Activated T-cell treated with anti-CD3 and anti-CD28 coated beads for 48 hours (primary cell): ENCODE data around the gene NR1H3.
A peak's percentile ranks its signal among the peaks of the same experiment; 100 is the strongest.

Source experiments
- DNase-seq: peaks from one replicate; pipeline ENCODE4 v3.0.0-alpha.2; 2020; ENCODE audit warnings: low read depth

The NR1H3 gene

DNA sequence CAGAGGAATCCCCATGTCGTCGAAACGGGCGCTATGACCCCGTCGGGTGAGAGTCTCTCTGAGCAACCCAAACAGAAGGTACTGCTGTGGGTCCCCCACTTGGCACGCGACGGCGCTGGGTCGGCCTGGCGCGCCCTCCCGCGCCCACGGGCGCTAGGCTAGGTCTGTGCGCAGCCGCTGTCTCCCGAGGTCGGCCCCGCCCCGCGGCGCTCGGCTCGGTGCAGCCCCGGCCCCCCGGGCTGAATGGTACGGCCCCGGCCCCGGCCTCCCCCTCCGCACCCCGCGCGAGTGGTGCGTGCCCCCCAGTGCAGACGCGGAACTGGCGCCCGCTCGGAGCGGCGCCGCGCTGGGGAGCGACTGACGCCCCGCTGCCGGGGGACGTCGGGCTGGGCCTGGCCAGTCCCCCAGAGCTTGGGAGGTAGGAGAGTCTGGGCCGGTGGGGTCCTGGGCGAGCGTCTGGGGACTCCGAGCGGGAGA, 12.1 kb downstream of the NR1H3 start, which contains the start of gene MADD:
Gene MADD (plus strand): TSS at position 305 of the 477 bp plus-strand sequence.
- peak; percentile 93 for DNase-seq

GRCh38 chr11:47270331-47271271, 12.8 kb downstream of the NR1H3 start:
- no peak for DNase-seq

DNA sequence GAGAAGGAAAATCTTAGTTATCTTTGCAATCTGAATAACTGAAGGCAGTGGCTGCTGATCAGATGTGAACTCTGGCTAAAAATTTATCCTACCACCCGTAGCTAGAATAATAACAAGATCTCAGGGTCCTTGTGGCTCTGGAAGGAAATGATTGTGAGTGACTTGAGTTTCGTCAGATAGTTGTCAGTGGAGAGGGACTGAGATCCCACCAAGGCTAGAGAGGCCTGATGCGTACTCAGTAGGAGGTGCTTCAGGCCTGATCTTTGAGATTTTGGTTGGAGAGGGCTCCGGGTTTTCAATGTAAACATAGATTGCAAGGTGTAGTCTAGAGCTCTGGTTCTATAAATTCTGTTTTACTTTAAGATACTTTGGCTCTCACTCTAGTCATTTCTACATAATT, 13.5 kb downstream of the NR1H3 start:
- DNase-seq: no peak

GRCh38 chr11:47271961-47272661, 14.3 kb downstream of the NR1H3 start:
- no peak for DNase-seq

- DNase-seq: no peak
Measured at GRCh38 chr11:47272706-47273105, 14.9 kb downstream of the NR1H3 start.

DNA sequence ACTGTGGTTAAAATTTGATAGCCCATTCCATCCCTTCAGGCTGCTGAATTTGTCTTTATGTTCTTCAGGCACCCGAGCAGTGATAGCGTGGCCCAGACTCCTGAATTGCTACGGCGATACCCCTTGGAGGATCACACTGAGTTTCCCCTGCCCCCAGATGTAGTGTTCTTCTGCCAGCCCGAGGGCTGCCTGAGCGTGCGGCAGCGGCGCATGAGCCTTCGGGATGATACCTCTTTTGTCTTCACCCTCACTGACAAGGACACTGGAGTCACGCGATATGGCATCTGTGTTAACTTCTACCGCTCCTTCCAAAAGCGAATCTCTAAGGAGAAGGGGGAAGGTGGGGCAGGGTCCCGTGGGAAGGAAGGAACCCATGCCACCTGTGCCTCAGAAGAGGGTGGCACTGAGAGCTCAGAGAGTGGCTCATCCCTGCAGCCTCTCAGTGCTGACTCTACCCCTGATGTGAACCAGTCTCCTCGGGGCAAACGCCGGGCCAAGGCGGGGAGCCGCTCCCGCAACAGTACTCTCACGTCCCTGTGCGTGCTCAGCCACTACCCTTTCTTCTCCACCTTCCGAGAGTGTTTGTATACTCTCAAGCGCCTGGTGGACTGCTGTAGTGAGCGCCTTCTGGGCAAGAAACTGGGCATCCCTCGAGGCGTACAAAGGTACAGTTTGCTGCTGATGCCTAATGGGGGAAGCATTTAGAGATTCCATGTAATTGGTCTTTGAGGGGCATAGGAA, 16.9 kb downstream of the NR1H3 start:
- DNase-seq: no peak

DNA sequence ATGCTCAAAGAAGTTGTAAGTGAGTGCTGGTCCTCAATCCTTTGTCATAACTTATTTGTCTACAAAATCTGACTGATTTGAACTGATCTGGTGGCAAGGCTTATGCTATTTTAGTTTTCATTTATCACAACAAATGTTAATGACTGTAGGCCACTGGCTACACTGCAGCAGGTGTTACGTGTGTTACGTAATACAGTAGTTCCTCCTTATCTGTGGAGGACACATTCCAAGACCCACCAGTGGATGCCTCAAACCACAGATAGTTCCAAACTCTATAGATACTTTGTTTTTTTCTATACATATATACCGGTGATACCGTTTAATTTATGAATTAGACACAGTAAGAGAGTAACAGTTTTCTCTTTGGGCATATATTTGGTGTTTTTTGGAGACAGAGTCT, 19.1 kb downstream of the NR1H3 start:
- DNase-seq: no peak

GRCh38 chr11:47278058-47278457, 20.3 kb downstream of the NR1H3 start:
- DNase-seq: no peak

DNA sequence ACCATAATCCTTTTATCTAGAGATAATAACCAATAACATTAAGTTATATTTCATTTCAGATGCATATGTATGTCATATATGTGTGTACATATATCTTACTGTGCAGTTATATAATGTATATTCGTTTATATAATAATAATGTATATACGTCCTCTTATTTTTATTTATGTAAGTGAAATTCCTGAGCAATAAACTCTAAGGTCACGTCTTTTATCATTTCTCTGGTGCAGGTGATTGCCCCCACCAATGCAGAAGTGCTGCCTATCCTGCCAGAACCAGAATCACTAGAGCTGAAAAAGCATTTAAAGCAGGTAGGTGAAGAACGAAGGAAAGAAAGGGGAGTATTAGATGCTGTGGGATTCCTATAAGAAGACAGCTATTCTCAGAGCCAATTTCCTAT, 21.0 kb downstream of the NR1H3 start:
- no peak for DNase-seq

DNA sequence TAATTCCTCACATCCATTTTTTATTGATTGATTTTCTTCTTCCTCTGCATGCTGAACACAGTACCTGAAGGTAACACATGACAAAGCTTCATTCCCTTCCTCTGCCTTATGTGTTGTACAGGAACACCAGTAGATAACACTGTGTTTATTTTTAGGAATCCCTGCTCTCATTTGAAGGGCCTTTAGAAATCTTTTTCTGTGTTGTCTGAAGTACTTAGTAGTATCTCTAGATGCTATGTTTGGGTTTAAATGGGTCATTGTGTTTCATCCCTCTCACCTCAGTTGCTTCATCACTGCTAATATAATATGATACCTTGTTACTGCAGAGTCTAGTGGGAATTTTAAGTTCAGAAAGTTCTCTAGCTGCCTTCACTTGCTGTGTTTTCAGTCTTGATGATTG, 22.3 kb downstream of the NR1H3 start:
- DNase-seq: no peak

DNA sequence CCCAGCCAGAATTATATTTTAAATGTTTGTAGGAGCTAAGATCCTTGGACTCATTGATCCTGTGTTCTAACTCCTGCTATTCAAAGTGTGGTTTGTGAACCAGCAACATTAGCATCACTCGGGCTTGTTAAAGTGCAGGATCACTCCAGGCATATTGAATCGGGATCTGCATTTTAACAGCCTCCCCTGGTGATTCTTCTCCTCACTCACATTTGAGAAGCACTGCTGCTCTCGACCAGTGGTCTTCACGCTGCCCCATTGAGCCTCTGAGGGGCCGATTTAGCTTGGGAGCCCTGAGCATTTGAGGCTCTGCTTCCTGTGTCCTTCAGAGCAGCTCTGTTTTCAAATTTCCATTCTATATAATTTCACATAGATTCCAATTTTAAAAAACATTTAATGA, 23.1 kb downstream of the NR1H3 start:
- DNase-seq: no peak

DNA sequence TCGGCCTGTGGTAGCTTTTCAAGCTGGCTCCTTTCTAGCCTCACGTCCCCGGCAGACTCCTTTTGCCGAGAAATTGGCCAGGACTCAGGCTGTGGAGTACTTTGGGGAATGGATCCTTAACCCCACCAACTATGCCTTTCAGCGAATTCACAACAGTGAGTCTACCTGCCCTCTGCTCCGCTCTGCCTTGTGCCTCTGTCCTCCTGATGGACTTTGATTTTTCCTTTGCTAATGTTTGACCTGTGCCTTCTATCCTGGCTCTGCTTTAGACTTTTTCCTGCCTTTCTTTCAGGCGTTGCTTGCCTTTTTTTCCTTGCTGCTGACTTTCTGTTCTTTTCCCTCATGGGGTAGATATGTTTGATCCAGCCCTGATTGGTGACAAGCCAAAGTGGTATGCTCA, 24.7 kb downstream of the NR1H3 start:
- DNase-seq: no peak

DNA sequence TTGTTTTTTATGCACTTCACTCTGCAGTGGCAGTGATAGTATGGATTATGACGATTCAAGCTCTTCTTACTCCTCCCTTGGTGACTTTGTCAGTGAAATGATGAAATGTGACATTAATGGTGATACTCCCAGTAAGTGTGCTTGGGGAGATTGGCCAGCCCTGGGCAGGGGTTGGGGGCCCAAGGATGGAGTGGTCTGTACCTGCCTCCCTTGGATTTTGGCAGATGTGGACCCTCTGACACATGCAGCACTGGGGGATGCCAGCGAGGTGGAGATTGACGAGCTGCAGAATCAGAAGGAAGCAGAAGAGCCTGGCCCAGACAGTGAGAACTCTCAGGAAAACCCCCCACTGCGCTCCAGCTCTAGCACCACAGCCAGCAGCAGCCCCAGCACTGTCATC, 26.4 kb downstream of the NR1H3 start:
- no peak for DNase-seq

DNA sequence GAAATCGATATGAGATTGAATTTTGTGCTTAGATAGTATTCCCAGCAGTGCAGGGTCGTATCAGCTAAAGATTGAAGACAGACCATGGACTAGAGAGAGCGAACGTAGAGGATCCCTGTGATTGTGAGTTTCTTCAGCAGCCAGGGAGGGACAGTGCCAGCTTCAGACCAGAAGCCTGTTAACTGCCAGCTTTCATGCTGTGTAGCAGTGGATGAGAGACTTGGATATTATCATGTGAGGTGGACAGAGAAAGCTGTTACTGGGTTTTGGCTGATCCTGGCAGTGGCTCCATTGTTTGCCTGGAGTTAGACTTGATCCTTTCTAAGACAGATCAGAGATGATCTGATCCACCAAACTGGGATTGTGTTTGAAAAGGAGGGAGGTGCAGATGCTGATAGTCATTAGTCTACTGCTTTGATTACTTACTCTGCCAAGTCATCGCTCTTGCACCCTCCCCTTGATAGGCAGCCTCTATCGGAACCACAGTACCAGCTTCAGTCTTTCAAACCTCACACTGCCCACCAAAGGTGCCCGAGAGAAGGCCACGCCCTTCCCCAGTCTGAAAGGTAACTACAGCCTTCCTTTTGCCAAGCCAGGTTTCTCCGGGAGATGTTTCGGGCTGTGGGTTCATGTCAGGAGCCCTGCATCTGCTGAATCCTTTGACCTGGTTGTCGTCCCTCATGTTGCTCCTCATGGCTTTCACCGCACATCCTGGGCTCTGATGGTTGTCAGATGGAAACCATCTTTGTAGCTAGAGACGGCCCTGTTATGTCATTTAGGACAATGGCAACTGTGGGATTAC, 28.4 kb downstream of the NR1H3 start:
- DNase-seq: no peak

DNA sequence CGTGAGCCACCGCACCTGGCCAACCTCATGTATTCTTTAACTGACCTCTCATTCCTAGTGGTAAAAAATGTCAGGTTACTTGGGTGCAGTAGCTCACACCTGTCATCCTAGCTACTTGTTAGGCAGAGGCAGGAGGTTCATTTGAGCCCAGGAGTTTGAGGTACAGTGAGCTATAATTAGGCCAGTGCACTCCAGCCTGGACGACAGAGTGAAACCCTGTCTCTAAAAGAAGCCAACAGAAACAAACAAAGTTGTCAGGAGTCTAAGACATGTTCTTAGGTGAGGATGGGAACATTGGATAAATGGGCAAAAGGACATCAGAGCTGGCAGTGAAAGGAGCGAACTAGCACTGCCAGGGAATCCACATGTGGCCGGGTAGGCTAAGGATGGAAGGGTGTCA, 30.3 kb downstream of the NR1H3 start:
- DNase-seq: no peak

- no peak for DNase-seq
Measured at GRCh38 chr11:47289856-47290255, 32.1 kb downstream of the NR1H3 start.

- no peak for DNase-seq
Measured at GRCh38 chr11:47295385-47295784, 37.6 kb downstream of the NR1H3 start.

DNA sequence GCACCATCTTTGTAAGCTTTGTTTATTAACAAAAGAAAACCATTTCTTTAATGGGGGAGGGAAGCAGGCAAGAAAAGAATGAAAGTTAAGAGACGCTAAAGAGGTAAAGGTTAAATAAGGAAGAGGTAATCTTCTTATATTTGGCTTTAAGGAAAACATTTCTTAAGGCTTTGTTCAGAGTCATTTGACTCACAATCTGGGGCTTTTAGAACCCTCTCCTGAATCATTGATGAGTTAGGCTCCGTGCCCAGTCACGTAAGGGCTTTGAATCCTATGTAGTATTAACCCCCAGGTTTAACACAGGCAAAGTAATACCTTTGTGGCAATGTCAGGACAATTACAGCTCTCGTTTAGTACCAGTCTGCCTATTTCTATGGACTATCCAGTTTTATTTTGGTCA, 38.2 kb downstream of the NR1H3 start:
- no peak for DNase-seq

DNA sequence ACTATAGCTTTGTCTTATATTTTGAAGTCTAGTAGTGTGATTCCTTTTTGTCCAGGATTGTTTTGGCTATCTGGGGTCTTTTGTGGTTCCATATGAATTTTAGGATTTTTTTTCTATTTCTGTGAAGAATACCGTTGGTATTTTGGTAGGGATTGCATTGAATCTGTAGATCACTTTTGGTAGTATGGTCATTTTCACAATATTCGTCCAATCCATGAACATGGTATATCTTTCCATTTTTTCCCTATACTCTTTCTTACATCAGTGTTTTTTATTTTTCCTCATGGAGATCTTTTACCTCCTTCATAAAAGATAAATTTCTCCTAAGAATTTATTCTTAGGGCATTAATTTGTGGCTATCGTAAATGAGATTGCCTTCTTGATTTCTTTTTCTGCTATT, 41.3 kb downstream of the NR1H3 start:
- DNase-seq: no peak

DNA sequence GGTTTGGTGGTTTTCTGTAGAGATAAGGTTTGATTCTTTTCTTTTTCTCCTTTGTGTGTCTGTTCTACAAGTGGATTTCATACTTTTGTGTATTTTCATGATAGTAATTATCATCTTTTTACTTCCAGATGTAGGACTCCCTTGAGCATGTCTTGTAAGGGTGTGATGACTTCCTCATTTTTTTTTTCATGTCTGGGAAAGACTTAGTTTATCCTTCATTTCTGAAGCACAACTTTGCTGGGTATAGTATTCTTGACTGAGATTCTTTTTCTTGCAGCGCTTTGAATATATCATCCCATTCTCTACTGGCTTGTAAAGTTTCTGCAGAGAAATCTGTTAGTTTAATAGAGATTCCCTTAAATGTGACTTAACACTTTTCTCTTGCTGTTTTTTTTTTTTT, 45.1 kb downstream of the NR1H3 start:
- DNase-seq: no peak

DNA sequence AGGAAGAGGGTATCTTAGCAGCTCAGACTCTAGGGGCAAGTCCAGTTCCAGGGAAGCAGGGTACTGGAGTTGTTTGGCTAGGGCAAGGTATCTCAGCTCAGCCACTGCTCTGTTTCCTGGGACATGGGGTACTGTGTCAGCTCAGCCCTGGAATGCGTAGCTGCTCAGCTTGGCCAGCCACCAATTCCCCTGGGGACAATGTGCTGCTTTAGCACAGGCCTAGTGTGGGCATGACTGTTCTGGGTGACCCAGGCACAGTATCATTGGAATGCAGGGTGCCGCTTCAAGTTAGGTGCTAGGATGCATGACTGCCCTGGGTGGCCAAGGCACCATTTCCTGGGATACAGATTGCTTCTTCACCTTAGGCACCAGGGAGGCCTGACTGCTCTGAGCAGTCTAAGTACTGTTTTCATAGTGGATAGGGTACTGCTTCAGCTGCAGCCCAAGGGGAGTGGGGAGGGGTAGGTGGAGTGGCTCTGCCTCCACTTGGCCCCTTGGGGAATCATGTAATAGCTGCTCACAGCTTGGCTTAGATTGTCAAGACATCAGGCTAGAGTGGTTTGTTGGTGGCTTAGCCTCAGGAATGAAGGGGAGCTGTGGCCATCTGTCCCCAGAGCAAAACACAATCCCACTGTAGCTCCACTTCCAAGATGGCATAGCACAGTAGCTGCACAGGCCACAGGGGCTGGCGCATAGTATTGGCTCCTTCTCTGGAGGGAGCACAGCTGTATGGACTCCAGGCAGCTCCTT, 48.1 kb downstream of the NR1H3 start:
- DNase-seq: no peak
